ENCODE data around the gene DCTN5.

DCTN5 gene

GRCh38 chr16:23666571-23667354 is 25.5 kb downstream of the DCTN5 start:
- no peak for DNase-seq

- no peak for DNase-seq
Observed at GRCh38 chr16:23667355-23667659, 26.0 kb downstream of the DCTN5 start.

GRCh38 chr16:23668225-23668624 is 27.0 kb downstream of the DCTN5 start:
- DNase-seq: no peak

- no peak for DNase-seq
Observed at GRCh38 chr16:23668873-23669272, 27.6 kb downstream of the DCTN5 start.

- no peak for DNase-seq
Observed at GRCh38 chr16:23670137-23670776, 29.0 kb downstream of the DCTN5 start.

- DNase-seq: no peak
Observed at GRCh38 chr16:23673971-23674614, 32.8 kb downstream of the DCTN5 start.

GRCh38 chr16:23676924-23677480 is 35.7 kb downstream of the DCTN5 start:
- DNase-seq: peak; percentile 29

GRCh38 chr16:23678430-23679273 is 37.4 kb downstream of the DCTN5 start, which contains the start of gene PLK1:
TSS of gene PLK1 (plus strand) at chr16:23678889. CDS start at chr16:23678933, 44 bp downstream.
- DNase-seq: peak; percentile 92

GRCh38 chr16:23679274-23679985 is 38.2 kb downstream of the DCTN5 start:
- peak; percentile 64 for DNase-seq

GRCh38 chr16:23679986-23680336 is 38.7 kb downstream of the DCTN5 start:
- no peak for DNase-seq

- DNase-seq: no peak
Observed at GRCh38 chr16:23682181-23682580, 40.9 kb downstream of the DCTN5 start.

GRCh38 chr16:23683487-23683886 is 42.2 kb downstream of the DCTN5 start:
- no peak for DNase-seq

- DNase-seq: no peak
Observed at GRCh38 chr16:23687034-23687808, 46.0 kb downstream of the DCTN5 start.

GRCh38 chr16:23689442-23690187 is 48.3 kb downstream of the DCTN5 start:
- no peak for DNase-seq

GRCh38 chr16:23690771-23691482 is 49.7 kb downstream of the DCTN5 start:
- no peak for DNase-seq

- no peak for DNase-seq
Observed at GRCh38 chr16:23691483-23692189, 50.4 kb downstream of the DCTN5 start.

- no peak for DNase-seq
Observed at GRCh38 chr16:23692190-23692837, 51.0 kb downstream of the DCTN5 start.

- DNase-seq: no peak
Observed at GRCh38 chr16:23694265-23694643, 53.0 kb downstream of the DCTN5 start.
